ENCODE results near the gene ANKS1B.
"Not testable (repeated sequence)": the region's sequence is repeated elsewhere in the genome, so short reads cannot be mapped to it uniquely, and the experiment has no call there.

ANKS1B gene

GRCh38 chr12:99261256-99261655 is 723.5 kb downstream of the ANKS1B start:
- no peak for DNase-seq (ENCODE audit: low spot score)

GRCh38 chr12:99260456-99260996 is 724.2 kb downstream of the ANKS1B start:
- no peak for DNase-seq (ENCODE audit: low spot score)

- peak; percentile 92 for DNase-seq (ENCODE audit: low spot score)
Measured at GRCh38 chr12:99259040-99259934, 725.4 kb downstream of the ANKS1B start.

- peak; percentile 70 for DNase-seq (ENCODE audit: low spot score)
Measured at GRCh38 chr12:99257672-99258071, 727.1 kb downstream of the ANKS1B start.

- no peak for DNase-seq (ENCODE audit: low spot score)
Measured at GRCh38 chr12:99253068-99253467, 731.7 kb downstream of the ANKS1B start.

GRCh38 chr12:99250091-99250490 is 734.6 kb downstream of the ANKS1B start:
- no peak for DNase-seq (ENCODE audit: low spot score)

GRCh38 chr12:99249543-99249942 is 735.2 kb downstream of the ANKS1B start:
- DNase-seq (ENCODE audit: low spot score), result no peak

- not testable (repeated sequence) for DNase-seq (ENCODE audit: low spot score)
Measured at GRCh38 chr12:99237907-99238538, 746.7 kb downstream of the ANKS1B start.

- peak; percentile 55 for DNase-seq (ENCODE audit: low spot score)
Measured at GRCh38 chr12:99235381-99235780, 749.4 kb downstream of the ANKS1B start.

- DNase-seq (ENCODE audit: low spot score), result no peak
Measured at GRCh38 chr12:99234702-99235101, 750.0 kb downstream of the ANKS1B start.

- no peak for DNase-seq (ENCODE audit: low spot score)
Measured at GRCh38 chr12:99232324-99232723, 752.4 kb downstream of the ANKS1B start.

- DNase-seq (ENCODE audit: low spot score), result no peak
Measured at GRCh38 chr12:99231031-99231430, 753.7 kb downstream of the ANKS1B start.

- DNase-seq (ENCODE audit: low spot score), result no peak
Measured at GRCh38 chr12:99224237-99224636, 760.5 kb downstream of the ANKS1B start.

GRCh38 chr12:99223579-99223978 is 761.2 kb downstream of the ANKS1B start:
- DNase-seq (ENCODE audit: low spot score), result no peak

- DNase-seq (ENCODE audit: low spot score), result peak; percentile 54
Measured at GRCh38 chr12:99213047-99213446, 771.7 kb downstream of the ANKS1B start.

- no peak for DNase-seq (ENCODE audit: low spot score)
Measured at GRCh38 chr12:99212275-99212674, 772.5 kb downstream of the ANKS1B start.

- no peak for DNase-seq (ENCODE audit: low spot score)
Measured at GRCh38 chr12:99205111-99205510, 779.6 kb downstream of the ANKS1B start.

GRCh38 chr12:99201906-99202645 is 782.7 kb downstream of the ANKS1B start:
- DNase-seq (ENCODE audit: low spot score), result peak; percentile 81

GRCh38 chr12:99200711-99201384 is 783.9 kb downstream of the ANKS1B start:
- no peak for DNase-seq (ENCODE audit: low spot score)

GRCh38 chr12:99195474-99195873 is 789.3 kb downstream of the ANKS1B start:
- no peak for DNase-seq (ENCODE audit: low spot score)

- no peak for DNase-seq (ENCODE audit: low spot score)
Measured at GRCh38 chr12:99192489-99192888, 792.2 kb downstream of the ANKS1B start.

- no peak for DNase-seq (ENCODE audit: low spot score)
Measured at GRCh38 chr12:99176871-99177270, 807.9 kb downstream of the ANKS1B start.
